IMR-90 (cell line): ENCODE data around the gene PATE1. TPM values are rescaled to one million over a fixed set of nuclear protein-coding genes. Genes with fewer than 3 reads are reported as not detected.

Experiments
- ATAC-seq: fragments of 200-7000 bp; cut with Tn5 transposase; 2 replicates; pipeline ENCODE4 v1.9.1; 2020; ENCODE audit warnings: low read depth, mild to moderate bottlenecking, moderate library complexity
- BruUV-seq: library from RNA; stranded (reverse); fragments of 400-500 nt; replicated peaks from 2 replicates; lab custom pipeline; 2021; lab: Mats Ljungman, UMichigan
- CTCF ChIA-PET: fragments of 300-600 bp; formaldehyde crosslinking; extraction: SDS; loops from one replicate; lab custom pipeline; 2021; ENCODE audit warnings: antibody characterized with exemption; lab: Yijun Ruan, JAX
- POLR2A ChIA-PET: fragments of 300-600 bp; sonication (Branson Sonifier 250); formaldehyde crosslinking; loops from one replicate; lab custom pipeline; 2022; ENCODE audit warnings: antibody characterized with exemption; ENCODE audit not compliant: unreplicated experiment; lab: Charles Lee
- DNase-seq: peaks from one replicate; pipeline ENCODE4 v3.0.0; 2013
- H2AFZ ChIP-seq: replicated peaks from 2 replicates; pipeline ENCODE3; 2013; ENCODE audit warnings: low read length, mild to moderate bottlenecking; ENCODE audit not compliant: poor library complexity
- H2AK5ac ChIP-seq: 2 replicates; pipeline ENCODE4 v1.6.1; 2013; ENCODE audit warnings: low read depth, low read length, inconsistent platforms
- H2AK9ac ChIP-seq: replicated peaks from 2 replicates; pipeline ENCODE3; 2013; ENCODE audit warnings: mild to moderate bottlenecking, low read depth, low read length, moderate library complexity; ENCODE audit not compliant: poor library complexity
- H2BK120ac ChIP-seq: 2 replicates; pipeline ENCODE4 v1.6.1; 2013; ENCODE audit warnings: low read depth, low read length, inconsistent platforms
- H2BK15ac ChIP-seq: 3 replicates; pipeline ENCODE4 v1.6.1; 2013; ENCODE audit warnings: low read depth, low read length, inconsistent platforms
- H2BK20ac ChIP-seq: 2 replicates; pipeline ENCODE4 v1.6.1; 2013; ENCODE audit warnings: low read depth, mild to moderate bottlenecking, inconsistent platforms, low read length, moderate library complexity
- H2BK5ac ChIP-seq: 2 replicates; pipeline ENCODE4 v1.6.1; 2013; ENCODE audit warnings: mild to moderate bottlenecking, low read depth, low read length, inconsistent platforms; ENCODE audit not compliant: poor library complexity, severe bottlenecking
- H3K14ac ChIP-seq: replicated peaks from 2 replicates; pipeline ENCODE4 v1.6.1; 2013; ENCODE audit warnings: low read depth, low read length, inconsistent platforms
- H3K18ac ChIP-seq: 2 replicates; pipeline ENCODE4 v1.6.1; 2013; ENCODE audit warnings: low read depth, low read length, control low read depth
- H3K23ac ChIP-seq: 2 replicates; pipeline ENCODE4 v1.6.1; 2013; ENCODE audit warnings: low read depth, low read length, inconsistent platforms
- H3K27ac ChIP-seq: 2 replicates; pipeline ENCODE4 v1.5.1; 2013; ENCODE audit warnings: mild to moderate bottlenecking, control low read depth, low read length; ENCODE audit not compliant: insufficient read depth
- H3K27me3 ChIP-seq: 2 replicates; pipeline ENCODE4 v1.6.1; 2013; ENCODE audit warnings: low read length; ENCODE audit not compliant: control insufficient read depth, insufficient read depth
- H3K36me3 ChIP-seq: 2 replicates; pipeline ENCODE4 v1.6.1; 2013; ENCODE audit warnings: low read length, mixed read lengths; ENCODE audit not compliant: control insufficient read depth, insufficient read depth
- H3K4ac ChIP-seq: 2 replicates; pipeline ENCODE4 v1.6.1; 2013; ENCODE audit warnings: low read depth, low read length, inconsistent platforms
- H3K4me1 ChIP-seq: 2 replicates; pipeline ENCODE4 v1.6.1; 2013; ENCODE audit warnings: low read length, mixed read lengths; ENCODE audit not compliant: control insufficient read depth, insufficient read depth
- H3K4me2 ChIP-seq: 2 replicates; pipeline ENCODE4 v1.6.1; 2013; ENCODE audit warnings: low read depth, mild to moderate bottlenecking, control low read depth, low read length, moderate library complexity
- H3K4me3 ChIP-seq: 2 replicates; pipeline ENCODE4 v1.5.1; 2013; ENCODE audit warnings: low read depth, mild to moderate bottlenecking, control low read depth, low read length, moderate library complexity; ENCODE audit not compliant: insufficient read depth
- H3K56ac ChIP-seq: 2 replicates; pipeline ENCODE4 v1.6.1; 2013; ENCODE audit warnings: low read length, inconsistent platforms; ENCODE audit not compliant: insufficient read depth; ENCODE audit errors: extremely low read depth
- H3K79me1 ChIP-seq, 2 experiments: 2 replicates each; pipeline ENCODE4 v1.6.1; 2013; ENCODE audit warnings: low read length in 2 of 2, inconsistent platforms in 1 of 2, low read depth in 1 of 2
- H3K9ac ChIP-seq: 2 replicates; pipeline ENCODE4 v1.6.1; 2013; ENCODE audit warnings: low read depth, low read length, control low read depth
- H3K9me1 ChIP-seq: 2 replicates; pipeline ENCODE4 v1.6.1; 2013; ENCODE audit warnings: low read length, inconsistent platforms; ENCODE audit not compliant: insufficient read depth
- H3K9me3 ChIP-seq: 2 replicates; pipeline ENCODE4 v1.6.1; 2013; ENCODE audit warnings: low read length; ENCODE audit not compliant: control insufficient read depth, insufficient read depth
- H4K20me1 ChIP-seq: 2 replicates; pipeline ENCODE4 v1.6.1; 2013; ENCODE audit warnings: low read length, inconsistent platforms; ENCODE audit not compliant: insufficient read depth
- H4K5ac ChIP-seq: 2 replicates; pipeline ENCODE4 v1.6.1; 2013; ENCODE audit warnings: mild to moderate bottlenecking, low read depth, low read length, control low read depth
- H4K8ac ChIP-seq, 2 experiments: 2 replicates each; pipeline ENCODE4 v1.6.1; 2013; ENCODE audit warnings: low read depth in 2 of 2, low read length in 2 of 2, control low read depth in 1 of 2, inconsistent platforms in 1 of 2
- H4K91ac ChIP-seq: 2 replicates; pipeline ENCODE4 v1.6.1; 2013; ENCODE audit warnings: low read depth, low read length, inconsistent platforms; ENCODE audit not compliant: insufficient read depth
- CEBPB ChIP-seq: IDR thresholded peaks from 2 replicates; pipeline ENCODE4 v1.6.1; 2012; ENCODE audit warnings: low read depth, low read length, improper control_type of control experiment
- CHD1 ChIP-seq: IDR thresholded peaks from 2 replicates; pipeline ENCODE4 v1.6.1; 2012; ENCODE audit warnings: low read depth, low read length, improper control_type of control experiment
- ELK1 ChIP-seq: fragments of 150-350 bp; IDR thresholded peaks from 2 replicates; pipeline ENCODE4 v1.6.1; 2016; ENCODE audit warnings: low read depth, mild to moderate bottlenecking, low read length, moderate library complexity, borderline replicate concordance
- FOS ChIP-seq: fragments of 150-350 bp; IDR thresholded peaks from 2 replicates; pipeline ENCODE4 v1.6.1; 2016; ENCODE audit warnings: low read depth, low read length
- RAD21 ChIP-seq: IDR thresholded peaks from 2 replicates; pipeline ENCODE4 v1.6.1; 2012; ENCODE audit warnings: low read length, improper control_type of control experiment
- RFX5 ChIP-seq: IDR thresholded peaks from 2 replicates; pipeline ENCODE4 v1.8.0; 2012; ENCODE audit warnings: low read depth, mild to moderate bottlenecking, low read length, moderate library complexity
- USF2 ChIP-seq: fragments of 150-350 bp; IDR thresholded peaks from 2 replicates; pipeline ENCODE4 v1.6.1; 2017; ENCODE audit warnings: mild to moderate bottlenecking, antibody characterized with exemption, low read length, low read depth
- WGBS, 2 experiments: methylation state at CpG; one replicate each; pipeline versions ENCODE4 v1.1.5 to v1.1.7; 2013; ENCODE audit warnings: missing lambda C conversion rate in 2 of 2; ENCODE audit not compliant: insufficient read length in 1 of 2; ENCODE audit errors: extremely low coverage in 2 of 2; 5-methylcytosine and 5-hydroxymethylcytosine counted together
- dilution Hi-C: fragments of 300-500 bp; cut with HindIII; formaldehyde crosslinking; loops from one replicate; pipeline ENCODE4 v1.14.3; 2018; ENCODE audit warnings: low sequenced_read_pairs; ENCODE audit not compliant: unreplicated experiment
- in situ Hi-C: fragments of 300-500 bp; cut with MboI; formaldehyde crosslinking; loops from 3 replicates; pipeline ENCODE4 v1.14.3; 2019; ENCODE audit warnings: low sequenced_read_pairs, inconsistent platforms, mixed read lengths
- intact Hi-C: fragments of 100-400 bp; cut with micrococcal nuclease; formaldehyde crosslinking; loops from 2 replicates; pipeline ENCODE4 v1.10.0; 2022
- polyA plus RNA-seq, 3 experiments: library from polyadenylated mRNA; depleted of rRNA; stranded (reverse); fragments of >200 nt; gene quantifications; 2 replicates each; pipeline ENCODE4 v1.2.3, GENCODE V29; 2012; ENCODE audit warnings: low replicate concordance in 1 of 3
- total RNA-seq: library from RNA; depleted of rRNA; stranded (reverse); fragments of >200 nt; gene quantifications from 2 replicates; pipeline ENCODE4 v1.2.3, GENCODE V29; 2012

The PATE1 gene
- total and polyA plus RNA-seq, 2 of the 4 experiments (the other 2 are of a cell fraction), result not detected

- Histone ChIP-seq H3K27me3 (no peaks in the 10 kb centered on the region; the same call in 1 of the 2 replicates), H4K5ac (no peak overlapping the region), H3K9me1 (no peaks in the 10 kb centered on the region), H2BK20ac (no peak overlapping the region), H3K9ac (no peak overlapping the region), H3K79me1 (no peaks in the 10 kb centered on the region), H3K9me3 (no peaks in the 10 kb centered on the region), H3K14ac (no peak overlapping the region), H2AK5ac (no peak overlapping the region), H2BK5ac (no peak overlapping the region), H2AFZ (no peak overlapping the region), H4K20me1 (no peaks in the 10 kb centered on the region), H3K23ac (no peak overlapping the region), H3K4me3 (no peak overlapping the region), H3K27ac (no peak overlapping the region), H4K91ac (no peak overlapping the region), H3K36me3 (no peaks in the 10 kb centered on the region), H3K4ac (no peak overlapping the region), H4K8ac (no peak overlapping the region), H3K56ac (no peak overlapping the region), H3K4me1 (no peaks in the 10 kb centered on the region), H2AK9ac (no peak overlapping the region), H3K18ac (no peak overlapping the region), H3K4me2 (no peak overlapping the region), H2BK120ac (no peak overlapping the region), H2BK15ac (no peak overlapping the region)
- CTCF ChIA-PET, result no interaction called here
- dilution Hi-C loops (no loop called here), intact Hi-C loops (no loop called here), in situ Hi-C loops (no loop called here)
- DNase-seq, result no peak
- POLR2A ChIA-PET, result no interaction called here
- no TSS peak for BruUV-seq
- WGBS, 2 experiments, result 70% methylated on average over 2 of the region's 3 CpGs; no CpG with 5 or more reads in 1 of the 2 experiments
- TF ChIP-seq ELK1, result no peak
- TF ChIP-seq USF2, result no peak
- no peak for TF ChIP-seq CEBPB
- TF ChIP-seq RAD21, result no peak
- no peak for TF ChIP-seq RFX5
- no peak for TF ChIP-seq FOS
- no peak for TF ChIP-seq CHD1
- no peak for ATAC-seq
These were observed 27.4 kb downstream of the PATE1 start for GRCh38 chr11:125773516-125773915.
